Endometrium (tissue), 2 donors: ENCODE measurements around the gene GPAM.
"Not testable (repeated sequence)": the region's sequence is repeated elsewhere in the genome, so short reads cannot be mapped to it uniquely, and the experiment has no call there.

Experiments used
- FAIRE-seq: peaks from 2 replicates; lab custom pipeline; 2012; peaks lifted over from hg19 to GRCh38; lab: Jason Lieb, UNC
- donor health status: control.
- donor health status: control.

GPAM gene

GRCh38 chr10:112216151-112216550, 32.6 kb upstream of the GPAM start:
- FAIRE-seq: no peak

DNA sequence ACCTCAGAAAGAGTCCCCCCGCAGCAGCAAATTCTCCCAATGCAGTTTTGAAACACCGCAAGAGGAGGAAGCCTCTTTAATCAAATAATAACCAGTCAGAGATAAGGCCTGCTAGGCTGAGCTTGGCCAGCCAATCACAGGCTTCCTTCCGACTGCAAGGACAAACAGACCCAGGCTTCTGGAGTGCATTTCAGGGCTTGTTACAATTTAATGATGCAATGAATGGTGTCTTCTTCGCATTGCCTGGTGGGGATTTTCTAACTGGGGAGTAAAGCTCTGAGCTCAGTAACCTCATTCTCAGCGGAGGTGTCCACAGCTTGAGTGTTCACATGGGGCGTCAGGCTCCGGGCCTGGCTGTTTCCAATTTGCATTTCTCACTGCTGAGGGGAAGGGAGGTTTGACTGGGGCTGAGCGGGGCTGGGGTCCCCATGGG, 31.8 kb upstream of the GPAM start:
- no peak for FAIRE-seq

- no peak for FAIRE-seq
These were observed 30.8 kb upstream of the GPAM start for GRCh38 chr10:112214298-112214926.

DNA sequence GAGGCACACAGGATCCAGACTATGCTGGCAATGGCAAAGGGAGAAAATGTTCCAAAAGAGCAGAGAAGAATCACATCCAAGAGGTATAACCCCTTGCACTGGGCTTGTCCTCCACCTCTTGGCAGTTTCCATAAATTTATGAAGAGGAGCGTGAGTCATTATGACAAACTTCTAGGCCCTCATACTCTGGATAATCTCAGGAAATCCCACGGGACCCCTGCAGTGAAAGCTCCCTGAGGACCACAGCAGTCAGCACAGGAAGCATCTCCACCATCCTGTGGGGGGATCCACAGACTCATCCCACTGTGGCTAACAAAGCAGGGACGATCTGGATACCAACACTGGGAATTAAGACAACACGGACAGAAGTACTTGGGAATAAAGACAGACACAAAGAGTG, 30.3 kb upstream of the GPAM start:
- no peak for FAIRE-seq

DNA sequence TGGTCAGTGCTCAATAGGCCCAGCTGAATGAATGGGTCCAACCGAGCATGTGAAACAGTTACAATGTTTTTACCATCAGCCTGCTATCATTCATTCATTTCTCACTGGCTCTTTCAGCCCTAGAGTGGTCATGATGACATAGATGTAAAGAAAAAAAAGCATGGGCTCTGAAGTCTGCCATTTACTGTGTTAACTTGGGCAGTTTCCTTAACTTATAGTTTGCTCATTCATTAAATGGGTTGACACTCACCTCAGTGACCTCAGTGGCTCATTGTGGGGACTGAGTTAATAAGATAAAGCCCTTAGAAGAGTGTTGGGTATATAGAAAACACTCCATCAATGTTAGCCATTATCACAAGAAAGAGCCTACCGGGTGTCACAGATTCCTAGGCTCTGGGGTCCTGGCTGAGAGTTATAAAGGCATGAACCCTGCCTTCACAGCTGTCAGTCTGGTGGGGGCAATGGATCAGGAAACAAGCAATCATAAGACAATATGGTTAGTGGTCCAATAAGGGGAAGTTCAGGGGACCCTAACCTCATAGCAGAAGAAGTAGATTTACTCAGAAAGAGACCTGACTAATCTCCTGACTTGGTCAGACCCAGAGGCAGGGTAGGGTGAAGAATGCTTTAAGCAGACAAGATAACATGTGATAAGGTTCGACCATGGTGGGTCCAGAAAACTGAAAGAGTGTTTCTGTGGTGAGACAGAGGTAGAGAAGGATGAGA, 29.7 kb upstream of the GPAM start:
- no peak for FAIRE-seq

DNA sequence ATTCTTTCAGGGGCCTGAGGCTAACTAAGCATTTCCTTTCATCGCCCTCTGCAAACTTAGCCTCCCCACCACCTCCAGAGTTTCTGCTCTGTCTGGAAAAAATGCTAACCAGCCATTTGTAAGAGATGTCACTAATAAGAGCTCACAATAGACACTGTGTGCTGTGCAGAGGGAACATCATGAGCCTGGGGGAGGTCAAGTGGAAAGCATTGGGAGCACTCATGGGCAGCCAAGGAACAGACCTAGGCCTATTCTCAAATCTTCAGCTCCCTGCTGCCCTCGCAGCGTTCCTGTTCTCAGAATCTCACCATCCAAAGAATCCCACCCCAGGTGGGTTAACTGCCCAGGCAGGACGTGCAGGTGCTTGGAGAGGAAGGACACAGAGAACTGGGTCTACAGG, 27.1 kb upstream of the GPAM start:
- no peak for FAIRE-seq

GRCh38 chr10:112209684-112210131, 26.1 kb upstream of the GPAM start:
- no peak for FAIRE-seq

DNA sequence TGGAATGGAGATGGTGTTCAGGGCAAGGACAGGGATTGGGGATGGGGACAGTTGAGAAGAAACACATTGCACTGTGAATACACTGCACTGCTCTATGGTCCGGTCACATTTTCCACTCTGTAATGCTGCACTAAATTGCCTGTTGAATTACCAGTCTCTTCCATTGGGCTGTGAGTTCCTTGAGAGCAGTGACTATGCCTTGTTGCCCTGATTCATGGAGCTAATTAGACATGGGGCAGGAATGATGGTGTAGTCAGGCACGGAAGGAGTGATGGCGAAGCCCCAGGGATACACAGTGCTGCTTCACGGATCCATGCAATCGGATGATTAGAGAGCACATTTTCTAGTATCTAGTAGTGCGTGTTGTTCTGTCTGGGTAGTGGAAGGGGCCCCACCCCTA, 25.4 kb upstream of the GPAM start:
- no peak for FAIRE-seq

DNA sequence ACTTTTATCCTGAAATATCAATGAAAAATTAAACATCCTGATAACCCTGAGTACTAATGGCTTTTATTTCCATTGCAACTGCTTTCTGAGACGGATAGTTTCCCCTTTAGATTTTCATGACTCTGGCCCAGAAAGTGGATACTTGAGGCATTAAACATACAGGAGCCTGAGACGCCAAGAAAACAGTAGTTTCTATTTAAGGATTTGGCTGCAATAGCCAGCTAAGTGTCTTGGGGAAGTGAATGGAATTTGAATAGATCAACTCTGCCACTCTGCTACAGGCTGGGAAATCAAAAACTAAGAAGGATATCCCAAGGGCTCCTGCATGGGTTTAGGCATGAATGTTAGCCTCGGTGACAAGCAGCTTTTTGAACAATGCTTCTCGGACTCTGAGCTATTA, 24.7 kb upstream of the GPAM start:
- FAIRE-seq: no peak

GRCh38 chr10:112203328-112204076, 19.9 kb upstream of the GPAM start:
- FAIRE-seq: no peak

- FAIRE-seq: no peak
These were observed 19.1 kb upstream of the GPAM start for GRCh38 chr10:112202561-112203241.

DNA sequence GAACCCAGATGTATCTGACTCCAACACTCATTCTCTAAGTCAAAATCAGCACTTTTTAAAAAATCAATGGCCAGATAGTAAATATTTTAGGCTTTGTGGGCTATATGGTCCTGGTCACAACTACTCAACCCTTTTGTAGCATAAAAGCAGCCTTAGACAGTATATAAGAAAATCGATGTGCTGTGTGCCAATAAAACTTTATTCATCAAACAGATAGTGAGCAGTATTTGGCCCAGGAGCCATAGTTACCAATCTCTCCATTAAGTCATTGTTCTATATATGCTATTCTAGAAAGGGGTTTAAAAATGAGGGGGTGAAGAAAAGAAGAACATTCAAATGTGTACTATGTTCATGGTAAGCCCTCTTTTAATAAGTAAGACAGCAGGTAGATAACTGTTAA, 18.5 kb upstream of the GPAM start:
- no peak for FAIRE-seq

DNA sequence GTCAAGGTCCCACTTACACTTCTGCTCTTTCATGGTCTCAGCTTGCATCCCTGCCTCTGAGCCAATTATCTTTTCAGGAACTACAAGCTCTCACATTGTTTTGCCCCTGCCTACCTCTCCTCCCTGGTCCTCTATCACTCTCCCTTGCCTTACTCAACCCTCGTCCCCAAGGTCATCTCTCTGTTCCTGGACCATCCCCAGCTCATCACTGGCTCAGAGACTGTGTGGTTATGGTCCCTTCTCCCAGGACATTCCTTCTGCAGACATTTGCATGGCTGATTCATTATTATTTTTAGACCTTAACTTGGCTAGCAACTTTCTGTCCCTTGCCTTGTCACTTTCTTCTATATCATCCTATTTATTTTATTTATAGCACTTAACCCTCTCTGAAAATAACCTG, 17.8 kb upstream of the GPAM start:
- FAIRE-seq: no peak

DNA sequence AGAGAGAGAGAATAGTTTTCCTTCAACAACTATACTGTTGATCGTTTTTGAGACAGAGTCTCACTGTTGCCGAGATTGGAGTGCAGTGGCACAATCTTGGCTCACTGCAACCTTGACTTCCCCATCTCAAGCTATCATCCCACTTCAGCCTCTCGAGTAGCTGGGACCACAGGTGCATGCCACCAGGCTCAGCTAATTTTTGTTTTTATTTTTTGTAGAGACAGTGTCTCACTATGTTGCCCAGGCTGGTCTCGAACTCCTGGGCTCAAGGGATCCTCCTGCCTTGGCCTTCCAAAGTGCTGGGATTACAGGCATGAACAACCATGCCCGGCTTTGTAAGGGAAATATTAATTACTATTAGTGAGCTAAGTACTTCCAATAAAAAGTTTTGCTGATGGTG, 16.7 kb upstream of the GPAM start:
- FAIRE-seq: not testable (repeated sequence)

DNA sequence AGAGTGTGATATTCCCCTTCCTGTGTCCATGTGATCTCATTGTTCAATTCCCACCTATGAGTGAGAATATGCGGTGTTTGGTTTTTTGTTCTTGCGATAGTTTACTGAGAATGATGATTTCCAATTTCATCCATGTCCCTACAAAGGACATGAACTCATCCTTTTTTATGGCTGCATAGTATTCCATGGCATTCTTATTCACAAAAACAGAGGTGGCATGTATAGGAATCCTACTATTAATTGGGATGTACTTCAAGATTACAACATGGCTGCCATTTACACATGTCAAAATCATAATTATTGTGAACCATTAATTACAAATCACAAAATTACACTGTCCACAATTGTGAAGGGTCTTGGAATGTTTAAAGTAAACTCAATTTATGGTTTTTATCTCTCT, 14.1 kb upstream of the GPAM start:
- not testable (repeated sequence) for FAIRE-seq

DNA sequence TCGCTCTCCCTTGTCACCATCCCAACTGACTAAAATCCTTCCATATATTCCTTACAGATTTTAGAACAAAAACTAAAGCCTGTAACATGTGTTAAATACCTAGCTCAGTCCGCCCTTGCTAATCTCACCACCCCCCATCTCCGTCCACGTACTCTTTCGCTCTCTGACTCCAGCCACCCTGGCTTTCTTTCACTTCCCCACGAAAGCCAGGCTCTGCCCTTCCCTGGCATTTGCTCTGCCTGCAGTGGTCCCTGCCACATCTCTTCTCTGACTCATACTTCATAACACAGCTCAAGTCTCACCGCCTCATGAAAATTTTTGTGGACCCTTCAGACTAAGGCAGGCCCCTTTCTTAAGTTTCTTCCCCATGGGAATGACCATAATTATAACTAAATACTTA, 11.7 kb upstream of the GPAM start:
- no peak for FAIRE-seq

DNA sequence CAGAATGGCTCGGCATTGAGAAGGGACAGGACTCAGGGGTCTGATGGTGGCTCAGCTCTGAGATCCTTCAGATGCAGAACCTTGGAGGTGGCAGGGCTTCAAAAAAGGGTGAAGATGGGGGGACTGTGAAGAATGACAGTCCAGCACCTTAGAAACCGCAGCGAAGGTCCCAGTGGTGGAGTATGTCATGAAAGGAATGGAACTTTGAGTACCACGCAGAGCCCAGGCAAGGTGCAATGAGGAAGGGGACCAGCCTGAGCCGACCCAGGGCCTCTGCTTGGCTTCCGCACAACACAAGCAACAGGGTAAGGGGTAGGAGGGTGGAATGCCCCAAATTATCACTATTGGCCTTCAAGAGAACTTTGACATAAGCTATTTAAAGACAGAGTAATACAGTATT, 8.2 kb upstream of the GPAM start:
- FAIRE-seq: no peak

- FAIRE-seq: no peak
These were observed 7.6 kb upstream of the GPAM start for GRCh38 chr10:112191041-112191590.

GRCh38 chr10:112189465-112189864, 5.9 kb upstream of the GPAM start:
- no peak for FAIRE-seq

GRCh38 chr10:112187527-112187926, 4.0 kb upstream of the GPAM start:
- no peak for FAIRE-seq

GRCh38 chr10:112185959-112186358, 2.4 kb upstream of the GPAM start:
- no peak for FAIRE-seq

DNA sequence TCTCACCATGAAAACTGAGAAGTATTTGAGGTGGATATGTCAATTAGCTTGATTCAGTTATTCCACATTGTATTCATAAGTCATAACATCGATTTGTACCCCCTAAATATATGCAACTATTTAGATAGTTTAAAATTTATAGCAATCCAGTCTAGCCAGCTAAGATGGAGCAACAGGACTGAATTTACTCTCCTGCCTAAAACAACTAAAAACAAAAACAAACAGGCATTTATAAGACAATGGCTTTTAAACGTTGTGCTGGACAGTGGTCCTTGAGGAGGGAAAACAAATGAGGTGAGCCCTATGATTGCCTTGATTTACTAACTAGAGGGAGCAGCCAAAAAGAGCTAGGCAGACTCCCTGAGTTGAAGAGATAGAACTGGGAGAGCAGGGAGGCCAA, 814 bp upstream of the GPAM start:
- FAIRE-seq: no peak

DNA sequence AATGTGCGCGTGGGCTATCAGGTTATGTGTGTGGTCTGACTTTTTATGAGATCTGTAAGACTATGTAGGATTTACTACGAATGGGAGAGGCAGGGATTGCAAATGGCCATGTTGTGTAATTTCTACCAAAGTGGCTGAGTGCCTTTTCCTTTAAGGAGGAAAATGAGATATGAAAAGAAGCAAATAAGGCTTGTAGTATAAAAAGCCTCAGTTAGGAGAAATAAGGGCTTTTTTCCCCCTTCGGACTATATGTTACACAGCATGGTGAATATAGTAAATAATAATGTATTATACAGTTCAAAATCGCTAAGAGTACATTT, 447 bp upstream of the GPAM start:
- FAIRE-seq: no peak
